GM12874 (cell line): ENCODE data around the gene PCYT1B.

Experiments
- TF ChIP-seq, protein P1 (sequence below): IDR thresholded peaks from 2 replicates; pipeline ENCODE4 v1.5.1; 2011; ENCODE audit warnings: low read depth, mild to moderate bottlenecking, control low read depth, low read length, moderate library complexity; ENCODE audit not compliant: insufficient read depth

Gene PCYT1B

DNA sequence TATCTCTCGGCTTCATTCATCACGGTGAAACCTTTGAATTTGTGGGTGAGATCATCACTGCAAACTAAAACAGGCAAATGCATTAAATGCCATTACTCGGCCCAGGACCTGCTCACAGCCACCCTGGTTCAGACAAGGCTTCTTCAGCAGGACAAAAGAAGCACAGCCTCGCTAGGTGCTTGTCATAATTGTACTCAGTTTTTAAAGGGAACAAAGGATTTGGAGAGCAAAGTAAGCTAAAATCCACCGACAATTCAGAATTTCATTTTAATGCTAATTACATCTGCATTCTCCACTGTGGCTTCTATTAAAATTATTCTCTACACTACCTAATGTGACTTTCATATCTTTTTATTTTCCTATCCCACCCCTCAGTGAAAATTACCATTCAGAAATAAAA lies 57.0 kb downstream of the PCYT1B start:
- TF ChIP-seq, protein P1, sequence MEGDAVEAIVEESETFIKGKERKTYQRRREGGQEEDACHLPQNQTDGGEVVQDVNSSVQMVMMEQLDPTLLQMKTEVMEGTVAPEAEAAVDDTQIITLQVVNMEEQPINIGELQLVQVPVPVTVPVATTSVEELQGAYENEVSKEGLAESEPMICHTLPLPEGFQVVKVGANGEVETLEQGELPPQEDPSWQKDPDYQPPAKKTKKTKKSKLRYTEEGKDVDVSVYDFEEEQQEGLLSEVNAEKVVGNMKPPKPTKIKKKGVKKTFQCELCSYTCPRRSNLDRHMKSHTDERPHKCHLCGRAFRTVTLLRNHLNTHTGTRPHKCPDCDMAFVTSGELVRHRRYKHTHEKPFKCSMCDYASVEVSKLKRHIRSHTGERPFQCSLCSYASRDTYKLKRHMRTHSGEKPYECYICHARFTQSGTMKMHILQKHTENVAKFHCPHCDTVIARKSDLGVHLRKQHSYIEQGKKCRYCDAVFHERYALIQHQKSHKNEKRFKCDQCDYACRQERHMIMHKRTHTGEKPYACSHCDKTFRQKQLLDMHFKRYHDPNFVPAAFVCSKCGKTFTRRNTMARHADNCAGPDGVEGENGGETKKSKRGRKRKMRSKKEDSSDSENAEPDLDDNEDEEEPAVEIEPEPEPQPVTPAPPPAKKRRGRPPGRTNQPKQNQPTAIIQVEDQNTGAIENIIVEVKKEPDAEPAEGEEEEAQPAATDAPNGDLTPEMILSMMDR, result no peak

DNA sequence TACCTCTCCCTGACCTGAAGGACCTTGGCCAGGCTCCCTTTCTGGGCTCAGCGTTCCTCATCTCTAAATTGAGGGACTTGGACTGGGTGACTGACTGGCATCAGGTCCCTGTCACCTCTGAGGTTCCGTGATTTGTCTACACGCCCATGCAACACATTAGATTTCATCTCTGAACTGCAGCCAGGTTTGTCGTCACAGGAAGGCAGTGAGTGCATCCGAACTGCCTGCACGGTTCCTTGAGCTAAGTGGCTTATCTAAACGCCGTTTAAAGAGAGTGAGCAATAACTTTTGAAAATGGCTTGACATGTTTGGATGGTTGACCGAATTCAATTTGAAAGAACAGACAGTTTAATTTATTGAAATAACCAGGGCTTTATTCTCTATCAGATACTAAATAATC lies 70.1 kb downstream of the PCYT1B start:
- TF ChIP-seq, protein P1, result no peak

DNA sequence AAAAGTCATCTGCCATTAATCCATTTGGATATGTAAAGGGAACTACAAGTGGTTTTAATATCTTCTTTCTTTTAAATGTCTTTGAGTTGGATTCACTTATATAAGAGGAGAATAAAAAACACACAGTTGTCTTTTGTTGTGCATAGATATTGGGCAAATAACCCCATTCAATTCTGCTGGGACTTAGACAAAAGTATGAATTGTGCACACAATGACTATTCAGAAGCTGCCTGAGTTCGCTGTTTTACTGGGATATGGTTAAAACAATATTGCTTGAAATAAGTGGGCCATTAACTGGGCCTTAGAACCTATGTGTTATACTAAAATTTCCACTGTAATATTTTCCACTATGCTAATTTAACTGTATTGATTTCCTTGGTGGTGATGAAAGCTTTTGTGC lies 71.7 kb downstream of the PCYT1B start:
- TF ChIP-seq, protein P1, result no peak

DNA sequence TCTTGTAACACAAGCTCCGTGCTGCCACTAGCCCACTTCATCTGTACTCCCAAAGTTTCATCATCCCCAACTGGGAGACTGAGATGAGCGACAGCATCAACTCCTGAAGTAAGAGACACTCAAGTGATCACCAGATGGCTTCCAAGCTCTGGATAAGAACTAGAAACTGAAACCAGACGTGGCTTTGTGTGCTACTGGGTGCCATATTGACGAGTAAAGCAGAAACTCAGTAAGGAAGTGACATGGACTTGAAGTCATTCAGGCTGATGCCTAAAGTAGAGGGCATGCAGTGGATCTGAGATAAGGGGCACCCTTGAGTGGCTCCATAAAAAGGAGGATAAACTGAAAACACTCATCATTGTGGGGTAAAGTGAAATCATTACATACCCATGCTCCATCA lies 72.4 kb downstream of the PCYT1B start:
- TF ChIP-seq, protein P1, result no peak

DNA sequence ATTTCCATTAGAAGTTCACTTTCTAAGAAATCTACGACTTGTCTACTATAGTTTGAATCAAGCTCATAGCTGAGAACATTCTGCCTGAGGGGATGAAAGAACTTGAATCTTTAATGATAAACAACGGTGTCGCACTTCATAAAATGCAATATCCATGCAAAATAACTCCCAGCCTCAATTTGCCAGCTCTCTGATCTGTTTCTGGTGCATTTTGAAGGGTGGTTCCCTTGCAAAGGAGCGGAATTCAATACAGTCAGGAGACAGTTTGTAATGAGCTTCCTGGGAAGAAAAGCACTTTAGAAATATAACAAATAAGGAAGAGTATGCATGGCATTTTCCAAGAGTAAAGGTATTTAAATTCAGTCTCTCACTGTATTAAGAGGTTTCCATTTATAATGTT lies 80.0 kb downstream of the PCYT1B start:
- TF ChIP-seq, protein P1, result no peak

DNA sequence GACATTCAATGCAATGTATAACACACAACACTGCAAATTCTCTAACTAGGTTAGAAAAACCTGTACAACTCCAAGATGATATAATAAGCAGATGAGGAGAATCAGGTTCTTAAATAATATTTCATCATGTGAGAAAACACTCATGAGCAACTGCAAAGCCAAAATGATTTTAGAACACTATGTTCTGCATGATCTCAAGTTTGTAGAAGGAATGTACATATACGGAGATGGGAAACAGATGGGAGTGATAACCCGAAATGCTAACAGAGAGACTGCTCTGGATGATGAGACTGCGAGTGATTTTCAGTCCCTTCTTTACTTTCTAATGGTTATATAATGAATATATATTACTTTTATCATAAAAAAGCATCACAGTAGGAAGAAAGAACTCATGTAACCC lies 80.9 kb downstream of the PCYT1B start:
- TF ChIP-seq, protein P1, result no peak

DNA sequence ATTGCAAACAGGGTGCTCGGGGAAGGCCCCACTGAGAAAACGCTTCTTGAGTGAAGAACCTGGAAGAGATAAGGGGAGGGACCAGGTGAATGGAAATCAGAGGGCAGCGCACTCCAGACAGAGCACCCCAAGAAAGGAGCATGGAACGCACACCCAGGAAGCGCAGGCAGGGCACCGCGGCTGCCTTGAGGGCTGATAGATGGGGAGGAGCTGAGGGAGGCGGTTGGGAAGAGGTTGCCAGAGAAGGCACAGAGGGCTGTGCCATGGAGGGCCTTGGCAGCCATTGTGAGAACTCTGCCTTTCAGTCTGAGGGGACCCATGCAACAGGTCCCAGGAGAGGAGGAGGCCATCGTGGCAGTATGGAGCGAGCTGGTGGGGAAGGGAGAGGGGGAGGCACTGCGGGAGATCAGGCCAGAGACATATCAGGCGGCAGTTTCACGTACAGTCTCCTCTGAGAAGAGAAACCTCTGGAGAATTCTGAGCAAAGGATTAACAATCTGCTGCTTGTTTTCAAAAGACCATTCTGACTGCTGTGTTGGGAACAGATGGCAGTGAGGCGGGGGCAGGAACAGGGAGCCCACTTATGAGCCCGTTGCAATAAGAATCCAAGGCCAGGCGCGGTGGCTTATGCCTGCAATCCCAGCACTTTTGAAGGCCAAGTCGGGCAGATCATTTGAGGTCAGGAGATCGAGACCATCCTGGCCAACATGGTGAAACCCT lies 83.7 kb downstream of the PCYT1B start:
- TF ChIP-seq, protein P1, result no peak
